Fibroblast of skin of right biceps (primary cell): Measurements from ENCODE around the gene CFAP210.
"Not testable (repeated sequence)": the region's sequence is repeated elsewhere in the genome, so short reads cannot be mapped to it uniquely, and the experiment has no call there.

ENCODE experiments used
- DNase-seq: peaks from one replicate; pipeline ENCODE4 v3.0.0-alpha.2; 2013

The CFAP210 gene

GRCh38 chr2:169712791-169713227 is 18.6 kb upstream of the CFAP210 start:
- DNase-seq: no peak

GRCh38 chr2:169711751-169712509 is 17.7 kb upstream of the CFAP210 start:
- DNase-seq: no peak

GRCh38 chr2:169709981-169710380 is 15.8 kb upstream of the CFAP210 start:
- no peak for DNase-seq

GRCh38 chr2:169709331-169709730 is 15.1 kb upstream of the CFAP210 start:
- no peak for DNase-seq

- no peak for DNase-seq
Measured at GRCh38 chr2:169707626-169708025, 13.4 kb upstream of the CFAP210 start.

GRCh38 chr2:169705927-169706326 is 11.7 kb upstream of the CFAP210 start:
- peak; percentile 61 for DNase-seq

- no peak for DNase-seq
Measured at GRCh38 chr2:169704160-169704708, 10.0 kb upstream of the CFAP210 start.

- no peak for DNase-seq
Measured at GRCh38 chr2:169702996-169703395, 8.8 kb upstream of the CFAP210 start.

GRCh38 chr2:169699173-169699572 is 5.0 kb upstream of the CFAP210 start:
- DNase-seq: not testable (repeated sequence)

GRCh38 chr2:169696381-169696780 is 2.2 kb upstream of the CFAP210 start:
- DNase-seq: no peak

GRCh38 chr2:169694894-169695260 is 672 bp upstream of the CFAP210 start:
- no peak for DNase-seq

GRCh38 chr2:169693360-169693759 is 845 bp downstream of the CFAP210 start:
- no peak for DNase-seq

GRCh38 chr2:169692718-169693117 is 1.5 kb downstream of the CFAP210 start:
- no peak for DNase-seq

GRCh38 chr2:169690958-169691357 is 3.2 kb downstream of the CFAP210 start:
- no peak for DNase-seq

- DNase-seq: not testable (repeated sequence)
Measured at GRCh38 chr2:169687943-169688342, 6.3 kb downstream of the CFAP210 start.

GRCh38 chr2:169686825-169687224 is 7.4 kb downstream of the CFAP210 start:
- DNase-seq: not testable (repeated sequence)

GRCh38 chr2:169684712-169685111 is 9.5 kb downstream of the CFAP210 start:
- not testable (repeated sequence) for DNase-seq

GRCh38 chr2:169684135-169684565 is 10.1 kb downstream of the CFAP210 start:
- DNase-seq: no peak

- DNase-seq: no peak
Measured at GRCh38 chr2:169683425-169684134, 10.6 kb downstream of the CFAP210 start.

- no peak for DNase-seq
Measured at GRCh38 chr2:169683054-169683424, 11.2 kb downstream of the CFAP210 start.

- no peak for DNase-seq
Measured at GRCh38 chr2:169676850-169677249, 17.4 kb downstream of the CFAP210 start.

- no peak for DNase-seq
Measured at GRCh38 chr2:169676357-169676756, 17.8 kb downstream of the CFAP210 start.

GRCh38 chr2:169673921-169674320 is 20.3 kb downstream of the CFAP210 start:
- DNase-seq: no peak

GRCh38 chr2:169673106-169673505 is 21.1 kb downstream of the CFAP210 start:
- no peak for DNase-seq
